GM12878 (cell line): ENCODE data around the gene PLEKHG4B. TPM values are rescaled to one million over a fixed set of nuclear protein-coding genes. Genes with fewer than 3 reads are reported as not detected.

Experiments
- ATAC-seq: fragments of 200-7000 bp; cut with Tn5 transposase; 3 replicates; pipeline ENCODE4 v1.9.1; 2020; ENCODE audit warnings: mild to moderate bottlenecking, moderate library complexity
- BruUV-seq: library from RNA; stranded (reverse); fragments of 400-500 nt; replicated peaks from 2 replicates; lab custom pipeline; 2021; lab: Mats Ljungman, UMichigan
- CTCF ChIA-PET: fragments of 300-600 bp; sonication (Branson Sonifier 250); formaldehyde crosslinking; extraction: SDS; loops from one replicate; lab custom pipeline; 2021; ENCODE audit warnings: inconsistent platforms; lab: Yijun Ruan, JAX
- POLR2A ChIA-PET: fragments of 350-600 bp; formaldehyde crosslinking; extraction: SDS; loops from one replicate; lab custom pipeline; 2021; ENCODE audit warnings: inconsistent platforms; lab: Charles Lee
- RAD21 ChIA-PET: fragments of 300-600 bp; sonication (Branson Sonifier 250); formaldehyde crosslinking; loops from one replicate; lab custom pipeline; 2023; ENCODE audit warnings: antibody characterized with exemption; ENCODE audit not compliant: unreplicated experiment; lab: Charles Lee
- SMC1A ChIA-PET: fragments of 300-600 bp; sonication (Branson Sonifier 250); formaldehyde crosslinking; loops from one replicate; lab custom pipeline; 2023; ENCODE audit not compliant: unreplicated experiment, uncharacterized antibody; lab: Charles Lee
- DNase-seq: peaks from one replicate; pipeline ENCODE4 v3.0.0-alpha.2; 2011; ENCODE audit warnings: low read depth, low spot score
- FAIRE-seq: peaks from 3 replicates; lab custom pipeline; 2011; peaks lifted over from hg19 to GRCh38; lab: Jason Lieb, UNC
- H2AFZ ChIP-seq: 2 replicates; pipeline ENCODE4 v1.6.0; 2011; ENCODE audit warnings: low read depth, low read length, control low read depth; ENCODE audit not compliant: control insufficient read depth
- H3K27ac ChIP-seq: 2 replicates; pipeline ENCODE4 v1.5.1; 2011; ENCODE audit warnings: control low read depth; ENCODE audit not compliant: control insufficient read depth, insufficient read depth
- H3K27me3 ChIP-seq, 2 experiments: replicated peaks in 1 of 2; 2 replicates each; pipeline versions ENCODE4 v1.6.0 to v1.6.1; 2011; ENCODE audit warnings: low read length in 1 of 2; ENCODE audit not compliant: control insufficient read depth in 2 of 2, insufficient read depth in 2 of 2
- H3K36me3 ChIP-seq, 2 experiments: 2 replicates each; pipeline ENCODE4 v1.5.1; 2011; ENCODE audit warnings: low read length in 1 of 2; ENCODE audit not compliant: control insufficient read depth in 2 of 2, insufficient read depth in 2 of 2
- H3K4me1 ChIP-seq: 2 replicates; pipeline ENCODE4 v1.6.1; 2011; ENCODE audit warnings: mild to moderate bottlenecking, low read length, moderate library complexity, mixed read lengths; ENCODE audit not compliant: control insufficient read depth, insufficient read depth
- H3K4me2 ChIP-seq: 2 replicates; pipeline ENCODE4 v1.6.0; 2011; ENCODE audit warnings: control low read depth; ENCODE audit not compliant: control insufficient read depth, insufficient read depth
- H3K4me3 ChIP-seq: fragments of 200-600 bp; sonication (generic); 2 replicates; pipeline ENCODE4 v1.5.1; 2016
- H3K79me2 ChIP-seq: 2 replicates; pipeline ENCODE4 v1.6.0; 2011; ENCODE audit warnings: low read length; ENCODE audit not compliant: control insufficient read depth, insufficient read depth
- H3K9ac ChIP-seq: 2 replicates; pipeline ENCODE4 v1.8.0; 2011; ENCODE audit warnings: low read length, control low read depth, mixed read lengths; ENCODE audit not compliant: control insufficient read depth, insufficient read depth
- H3K9me3 ChIP-seq: replicated peaks from 3 replicates; pipeline ENCODE4 v1.5.1; 2011; ENCODE audit warnings: mild to moderate bottlenecking, low read length; ENCODE audit not compliant: control insufficient read depth, insufficient read depth
- H4K20me1 ChIP-seq: 2 replicates; pipeline ENCODE4 v1.6.0; 2011; ENCODE audit not compliant: control insufficient read depth, insufficient read depth
- MEF2B ChIP-seq: fragments of 450-650 bp; IDR thresholded peaks from 2 replicates; pipeline ENCODE4 v1.6.1; 2018; ENCODE audit warnings: mild to moderate bottlenecking, moderate library complexity; ENCODE audit not compliant: partially characterized antibody, poor library complexity, severe bottlenecking
- MXI1 ChIP-seq: fragments of 150-350 bp; IDR thresholded peaks from 2 replicates; pipeline ENCODE4 v1.6.1; 2011; ENCODE audit warnings: low read depth, mild to moderate bottlenecking, inconsistent platforms, low read length, improper control_type of control experiment
- NFXL1 ChIP-seq: fragments of 450-650 bp; IDR thresholded peaks from 2 replicates; pipeline ENCODE4 v1.6.1; 2017; ENCODE audit warnings: antibody characterized with exemption, mild to moderate bottlenecking, borderline replicate concordance
- POLR2A ChIP-seq: IDR thresholded peaks from 2 replicates; pipeline ENCODE4 v1.6.1; 2011; ENCODE audit warnings: low read depth, mild to moderate bottlenecking, low read length
- RELA ChIP-seq: fragments of 450-650 bp; IDR thresholded peaks from 2 replicates; pipeline ENCODE4 v1.8.0; 2014; ENCODE audit warnings: borderline replicate concordance; ENCODE audit not compliant: partially characterized antibody
- SRF ChIP-seq, 2 experiments: IDR thresholded peaks; 2 replicates each; pipeline ENCODE4 v1.6.1; 2011; ENCODE audit warnings: low read depth in 2 of 2, low read length in 2 of 2, mild to moderate bottlenecking in 1 of 2, moderate library complexity in 1 of 2
- STAT3 ChIP-seq: IDR thresholded peaks from 2 replicates; pipeline ENCODE4 v1.6.1; 2011; ENCODE audit warnings: low read depth, low read length, improper control_type of control experiment
- ZBED1 ChIP-seq: IDR thresholded peaks from 2 replicates; pipeline ENCODE4 v1.6.1; 2016; ENCODE audit warnings: borderline replicate concordance
- ZNF384 ChIP-seq: IDR thresholded peaks from 2 replicates; pipeline ENCODE4 v1.6.1; 2012; ENCODE audit warnings: low read depth, mild to moderate bottlenecking, low read length, improper control_type of control experiment, borderline replicate concordance
- WGBS: methylation state at CpG from one replicate; pipeline ENCODE4 v1.1.6; 2016; ENCODE audit warnings: low lambda C conversion rate; ENCODE audit not compliant: insufficient replicate concordance, insufficient coverage; ENCODE audit errors: missing lambda C conversion rate; 5-methylcytosine and 5-hydroxymethylcytosine counted together
- in situ Hi-C: fragments of 300-500 bp; cut with MboI; formaldehyde crosslinking; loops from 9 replicates; pipeline ENCODE4 v1.14.3; 2018; ENCODE audit warnings: mixed read lengths
- intact Hi-C: fragments of 100-400 bp; cut with micrococcal nuclease; formaldehyde crosslinking; loops from one replicate; pipeline ENCODE4 v1.14.2; 2022; ENCODE audit not compliant: unreplicated experiment
- polyA plus RNA-seq, 11 experiments: library from polyadenylated mRNA; depleted of rRNA in 4 of 11; unstranded in 6 of 11; stranded (reverse) in 5 of 11; fragments of >200 nt; fragmentation: Nextera tagmentation in 4 of 11; fragmentation: Illumina TruSeq in 1 of 11; extraction: Ambion mirVana in 4 of 11; extraction: Trizol in 1 of 11; gene quantifications; 1 replicate in 1 of 11; 2 replicates in 10 of 11; pipeline versions ENCODE4 v1.2.1 to v1.2.3, GENCODE V29; 2011 to 2016; ENCODE audit warnings: inconsistent platforms in 2 of 11, missing spikeins in 2 of 11, low read depth in 1 of 11
- total RNA-seq, 4 experiments: library from RNA; depleted of rRNA in 3 of 4; stranded (reverse); fragments of >200 nt in 3 of 4; fragmentation: Illumina TruSeq in 1 of 4; extraction: Trizol in 1 of 4; gene quantifications; 2 replicates each; pipeline versions ENCODE4 v1.2.1 to v1.2.3, GENCODE V29; 2013 to 2021
- TF ChIP-seq, protein P1 (sequence below): fragments of 450-650 bp; formaldehyde crosslinking; IDR thresholded peaks from 2 replicates; pipeline ENCODE4 v1.4.0; 2022; ENCODE audit warnings: mild to moderate bottlenecking, moderate library complexity
- TF ChIP-seq, protein P2 (sequence below): IDR thresholded peaks from 2 replicates; pipeline ENCODE4 v1.6.1; 2012; ENCODE audit warnings: improper control_type of control experiment, low read depth, low read length; ENCODE audit not compliant: insufficient replicate concordance

Gene PLEKHG4B
- total and polyA plus RNA-seq, 10 of the 15 experiments (the other 5 are each of a cell fraction or from before 2014, with no cell fraction given) = under 0.01 to 0.05 (median 0.01) TPM; not detected in 6

DNA sequence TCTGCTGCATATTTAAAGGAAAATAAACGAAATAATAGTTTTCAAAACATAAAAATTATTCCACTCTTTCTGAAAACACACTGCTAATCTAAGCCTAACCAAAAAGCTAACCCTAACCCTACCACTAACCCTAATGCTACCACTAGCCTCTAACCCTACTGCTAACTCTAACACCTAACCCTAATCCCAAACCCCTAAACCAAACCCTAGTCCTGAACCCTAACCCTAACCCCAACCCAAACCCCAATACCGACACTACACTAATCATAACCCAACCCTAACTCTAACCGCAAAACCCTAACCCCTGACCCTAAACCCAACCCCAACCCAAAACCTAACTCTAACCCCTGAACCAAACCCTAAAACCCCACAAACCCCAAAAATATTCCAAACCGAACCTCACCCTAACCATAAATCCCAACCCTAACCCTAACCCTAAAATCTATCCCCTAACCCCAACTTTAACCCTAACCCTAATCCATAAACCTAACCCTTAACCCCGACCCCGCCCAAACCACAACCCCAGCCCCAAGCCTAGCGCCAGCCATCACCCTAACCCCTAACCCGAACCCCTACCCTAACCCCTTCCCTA is 41.9 kb upstream of the PLEKHG4B start:
- no peak overlapping the region for H3K27ac ChIP-seq
- ChIA-PET POLR2A (no interaction called here), RAD21 (no interaction called here), SMC1A (no interaction called here), CTCF (no interaction called here)
- no peak for ATAC-seq
- H2AFZ ChIP-seq = no peak overlapping the region
- FAIRE-seq = no peak
- DNase-seq = no peak
- H3K4me2 ChIP-seq = no peak overlapping the region
- H3K36me3 ChIP-seq = no peaks in the 10 kb centered on the region
- in situ Hi-C loops (no loop called here), intact Hi-C loops (no loop called here)
- 53% methylated on average over 8 of the region's 8 CpGs for WGBS
- no peaks in the 10 kb centered on the region for H4K20me1 ChIP-seq
- H3K4me3 ChIP-seq = no peak overlapping the region
- TF ChIP-seq ZBED1 = no peak
- no peak for TF ChIP-seq STAT3
- no peak for TF ChIP-seq ZNF384
- no peak for TF ChIP-seq SRF (IDR thresholded peaks at IDR 0.05; ENCODE audit: low read depth in 2 of 2, low read length in 2 of 2)
- TF ChIP-seq NFXL1 = no peak
- TF ChIP-seq MXI1 = no peak
- no peak for TF ChIP-seq MEF2B
- TF ChIP-seq, protein P1, sequence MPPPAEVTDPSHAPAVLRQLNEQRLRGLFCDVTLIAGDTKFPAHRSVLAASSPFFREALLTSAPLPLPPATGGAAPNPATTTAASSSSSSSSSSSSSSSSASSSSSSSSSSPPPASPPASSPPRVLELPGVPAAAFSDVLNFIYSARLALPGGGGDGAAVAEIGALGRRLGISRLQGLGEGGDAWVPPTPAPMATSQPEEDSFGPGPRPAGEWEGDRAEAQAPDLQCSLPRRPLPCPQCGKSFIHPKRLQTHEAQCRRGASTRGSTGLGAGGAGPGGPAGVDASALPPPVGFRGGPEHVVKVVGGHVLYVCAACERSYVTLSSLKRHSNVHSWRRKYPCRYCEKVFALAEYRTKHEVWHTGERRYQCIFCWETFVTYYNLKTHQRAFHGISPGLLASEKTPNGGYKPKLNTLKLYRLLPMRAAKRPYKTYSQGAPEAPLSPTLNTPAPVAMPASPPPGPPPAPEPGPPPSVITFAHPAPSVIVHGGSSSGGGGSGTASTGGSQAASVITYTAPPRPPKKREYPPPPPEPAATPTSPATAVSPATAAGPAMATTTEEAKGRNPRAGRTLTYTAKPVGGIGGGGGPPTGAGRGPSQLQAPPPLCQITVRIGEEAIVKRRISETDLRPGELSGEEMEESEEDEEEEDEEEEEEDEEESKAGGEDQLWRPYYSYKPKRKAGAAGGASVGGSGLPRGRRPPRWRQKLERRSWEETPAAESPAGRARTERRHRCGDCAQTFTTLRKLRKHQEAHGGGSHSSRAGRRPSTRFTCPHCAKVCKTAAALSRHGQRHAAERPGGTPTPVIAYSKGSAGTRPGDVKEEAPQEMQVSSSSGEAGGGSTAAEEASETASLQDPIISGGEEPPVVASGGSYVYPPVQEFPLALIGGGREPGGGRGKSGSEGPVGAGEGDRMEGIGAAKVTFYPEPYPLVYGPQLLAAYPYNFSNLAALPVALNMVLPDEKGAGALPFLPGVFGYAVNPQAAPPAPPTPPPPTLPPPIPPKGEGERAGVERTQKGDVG (CRISPR knock-in tag) = no peak
- TF ChIP-seq, protein P2, sequence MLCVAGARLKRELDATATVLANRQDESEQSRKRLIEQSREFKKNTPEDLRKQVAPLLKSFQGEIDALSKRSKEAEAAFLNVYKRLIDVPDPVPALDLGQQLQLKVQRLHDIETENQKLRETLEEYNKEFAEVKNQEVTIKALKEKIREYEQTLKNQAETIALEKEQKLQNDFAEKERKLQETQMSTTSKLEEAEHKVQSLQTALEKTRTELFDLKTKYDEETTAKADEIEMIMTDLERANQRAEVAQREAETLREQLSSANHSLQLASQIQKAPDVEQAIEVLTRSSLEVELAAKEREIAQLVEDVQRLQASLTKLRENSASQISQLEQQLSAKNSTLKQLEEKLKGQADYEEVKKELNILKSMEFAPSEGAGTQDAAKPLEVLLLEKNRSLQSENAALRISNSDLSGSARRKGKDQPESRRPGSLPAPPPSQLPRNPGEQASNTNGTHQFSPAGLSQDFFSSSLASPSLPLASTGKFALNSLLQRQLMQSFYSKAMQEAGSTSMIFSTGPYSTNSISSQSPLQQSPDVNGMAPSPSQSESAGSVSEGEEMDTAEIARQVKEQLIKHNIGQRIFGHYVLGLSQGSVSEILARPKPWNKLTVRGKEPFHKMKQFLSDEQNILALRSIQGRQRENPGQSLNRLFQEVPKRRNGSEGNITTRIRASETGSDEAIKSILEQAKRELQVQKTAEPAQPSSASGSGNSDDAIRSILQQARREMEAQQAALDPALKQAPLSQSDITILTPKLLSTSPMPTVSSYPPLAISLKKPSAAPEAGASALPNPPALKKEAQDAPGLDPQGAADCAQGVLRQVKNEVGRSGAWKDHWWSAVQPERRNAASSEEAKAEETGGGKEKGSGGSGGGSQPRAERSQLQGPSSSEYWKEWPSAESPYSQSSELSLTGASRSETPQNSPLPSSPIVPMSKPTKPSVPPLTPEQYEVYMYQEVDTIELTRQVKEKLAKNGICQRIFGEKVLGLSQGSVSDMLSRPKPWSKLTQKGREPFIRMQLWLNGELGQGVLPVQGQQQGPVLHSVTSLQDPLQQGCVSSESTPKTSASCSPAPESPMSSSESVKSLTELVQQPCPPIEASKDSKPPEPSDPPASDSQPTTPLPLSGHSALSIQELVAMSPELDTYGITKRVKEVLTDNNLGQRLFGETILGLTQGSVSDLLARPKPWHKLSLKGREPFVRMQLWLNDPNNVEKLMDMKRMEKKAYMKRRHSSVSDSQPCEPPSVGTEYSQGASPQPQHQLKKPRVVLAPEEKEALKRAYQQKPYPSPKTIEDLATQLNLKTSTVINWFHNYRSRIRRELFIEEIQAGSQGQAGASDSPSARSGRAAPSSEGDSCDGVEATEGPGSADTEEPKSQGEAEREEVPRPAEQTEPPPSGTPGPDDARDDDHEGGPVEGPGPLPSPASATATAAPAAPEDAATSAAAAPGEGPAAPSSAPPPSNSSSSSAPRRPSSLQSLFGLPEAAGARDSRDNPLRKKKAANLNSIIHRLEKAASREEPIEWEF = no peak
- TF ChIP-seq POLR2A = no peak
- TF ChIP-seq RELA = no peak
- TF ChIP-seq, all 136 proteins: peak for 0
- Histone ChIP-seq H3K4me1 (no peaks in the 10 kb centered on the region), H3K27me3 (no peaks in the 10 kb centered on the region; a peak in 1 of 4 replicates), H3K79me2 (no peaks in the 10 kb centered on the region), H3K9me3 (no peaks in the 10 kb centered on the region; the same call in 2 of the 3 replicates), H3K9ac (no peak overlapping the region)
- no TSS peak for BruUV-seq
